Sigmoid colon (tissue), 4 donors: ENCODE results near the gene CCL2.

Experiments used
- CTCF ChIP-seq, 4 experiments: fragments of 450-650 bp in 3 of 4; fragments of 200-600 bp in 1 of 4; IDR thresholded peaks; one replicate each; pipeline ENCODE4 v1.5.1; 2016 to 2019; ENCODE audit warnings: antibody characterized with exemption in 4 of 4, mild to moderate bottlenecking in 3 of 4, moderate library complexity in 2 of 4
- POLR2AphosphoS5 ChIP-seq, 4 donors: sonication (generic); formaldehyde crosslinking; IDR thresholded peaks; one replicate each; pipeline ENCODE4 v1.6.1; 2017; ENCODE audit warnings: antibody characterized with exemption in 4 of 4

GRCh38 chr17:34253139-34253525 lies 2.0 kb upstream of the CCL2 start:
- TF ChIP-seq CTCF (IDR thresholded peaks at IDR 0.05) (no peak), POLR2AphosphoS5 (IDR thresholded peaks at IDR 0.05) (no peak)
